ENCODE data around the gene PPIL4. TPM values are rescaled to one million over a fixed set of nuclear protein-coding genes. Genes with fewer than 3 reads are reported as not detected.

PPIL4 gene
- total RNA-seq, 4 donors from 2014 or later, result 10.2 to 57.2 (median 43.2) TPM

GRCh38 chr6:149493761-149494320 lies 52.0 kb downstream of the PPIL4 start:
- TF ChIP-seq CTCF (IDR thresholded peaks at IDR 0.05) (no peak), POLR2A (IDR thresholded peaks at IDR 0.05) (no peak)
- no peaks in the 10 kb centered on the region for H3K27me3 ChIP-seq
- no peak overlapping the region for H3K4me3 ChIP-seq
- DNase-seq, result no peak
- H3K9me3 ChIP-seq, result no peaks in the 10 kb centered on the region
- no peaks in the 10 kb centered on the region for H3K4me1 ChIP-seq
- H3K36me3 ChIP-seq, result no peaks in the 10 kb centered on the region
- intact Hi-C loops (cut with DNase I; ENCODE audit: low total_unique reads), result no loop called here
- no peak overlapping the region for H3K27ac ChIP-seq

- H3K9me3 ChIP-seq, result no peaks in the 10 kb centered on the region
- H3K36me3 ChIP-seq, result no peaks in the 10 kb centered on the region
- intact Hi-C loops (cut with DNase I; ENCODE audit: low total_unique reads), result no loop called here
- H3K4me3 ChIP-seq, result no peak overlapping the region
- no peak for TF ChIP-seq CTCF (IDR thresholded peaks at IDR 0.05)
- TF ChIP-seq POLR2A (IDR thresholded peaks at IDR 0.05), result no peak
- DNase-seq, result no peak
- no peak overlapping the region for H3K27ac ChIP-seq
- no peaks in the 10 kb centered on the region for H3K4me1 ChIP-seq
- H3K27me3 ChIP-seq, result no peaks in the 10 kb centered on the region
Observed at GRCh38 chr6:149492798-149493343, 53.0 kb downstream of the PPIL4 start.

- Histone ChIP-seq H3K4me3 (no peak overlapping the region), H3K4me1 (no peaks in the 10 kb centered on the region), H3K27me3 (no peaks in the 10 kb centered on the region), H3K36me3 (no peaks in the 10 kb centered on the region), H3K9me3 (no peaks in the 10 kb centered on the region), H3K27ac (no peak overlapping the region)
- TF ChIP-seq POLR2A (IDR thresholded peaks at IDR 0.05), result no peak
- no peak for DNase-seq
- intact Hi-C loops (cut with DNase I; ENCODE audit: low total_unique reads), result no loop called here
Observed at GRCh38 chr6:149489967-149490366, 55.9 kb downstream of the PPIL4 start.

GRCh38 chr6:149488815-149489214 lies 57.0 kb downstream of the PPIL4 start:
- H3K27me3 ChIP-seq, result no peaks in the 10 kb centered on the region
- H3K9me3 ChIP-seq, result no peaks in the 10 kb centered on the region
- intact Hi-C loops (cut with DNase I; ENCODE audit: low total_unique reads), result no loop called here
- no peak for TF ChIP-seq CTCF (IDR thresholded peaks at IDR 0.05)
- no peak overlapping the region for H3K27ac ChIP-seq
- DNase-seq, result no peak
- no peak overlapping the region for H3K4me3 ChIP-seq
- no peaks in the 10 kb centered on the region for H3K36me3 ChIP-seq
- no peaks in the 10 kb centered on the region for H3K4me1 ChIP-seq

- H3K9me3 ChIP-seq, result no peaks in the 10 kb centered on the region
- H3K27me3 ChIP-seq, result no peaks in the 10 kb centered on the region
- intact Hi-C loops (cut with DNase I; ENCODE audit: low total_unique reads), result no loop called here
- no peak for TF ChIP-seq CTCF (IDR thresholded peaks at IDR 0.05)
- no peak for TF ChIP-seq POLR2A (IDR thresholded peaks at IDR 0.05)
- H3K4me1 ChIP-seq, result no peaks in the 10 kb centered on the region
- H3K4me3 ChIP-seq, result no peak overlapping the region
- DNase-seq, result no peak
- no peaks in the 10 kb centered on the region for H3K36me3 ChIP-seq
- no peak overlapping the region for H3K27ac ChIP-seq
Observed at GRCh38 chr6:149487316-149487715, 58.5 kb downstream of the PPIL4 start.

Measured in uterus (tissue), 4 donors.